HepG2 (cell line): ENCODE results near the gene DDX11.

Source experiments
- CTCF ChIP-seq: sonication (generic); formaldehyde crosslinking; IDR thresholded peaks from 2 replicates; pipeline ENCODE4 v1.5.0; 2020; ENCODE audit warnings: mild to moderate bottlenecking, missing genetic modification reagents, moderate library complexity
- NFATC3 ChIP-seq: sonication (generic); formaldehyde crosslinking; IDR thresholded peaks from 2 replicates; pipeline ENCODE4 v1.5.1; 2020; ENCODE audit warnings: mild to moderate bottlenecking, missing genetic modification reagents
- SP2 ChIP-seq: sonication (generic); formaldehyde crosslinking; IDR thresholded peaks from 2 replicates; pipeline ENCODE4 v1.5.1; 2020; ENCODE audit warnings: mild to moderate bottlenecking, missing genetic modification reagents
- TCF12 ChIP-seq, 2 experiments: fragments of 450-650 bp in 1 of 2; sonication (generic) in 1 of 2; formaldehyde crosslinking in 1 of 2; IDR thresholded peaks; 2 replicates each; pipeline versions ENCODE4 v1.6.1 to v1.8.0; 2017 to 2022; ENCODE audit warnings: antibody characterized with exemption in 1 of 2, mild to moderate bottlenecking in 1 of 2, missing genetic modification reagents in 1 of 2, moderate library complexity in 1 of 2
- TF ChIP-seq, protein P1 (sequence below): sonication (generic); formaldehyde crosslinking; IDR thresholded peaks from 2 replicates; pipeline ENCODE4 v1.8.0; 2022; ENCODE audit warnings: missing genetic modification reagents, mild to moderate bottlenecking, moderate library complexity, borderline replicate concordance

DNA sequence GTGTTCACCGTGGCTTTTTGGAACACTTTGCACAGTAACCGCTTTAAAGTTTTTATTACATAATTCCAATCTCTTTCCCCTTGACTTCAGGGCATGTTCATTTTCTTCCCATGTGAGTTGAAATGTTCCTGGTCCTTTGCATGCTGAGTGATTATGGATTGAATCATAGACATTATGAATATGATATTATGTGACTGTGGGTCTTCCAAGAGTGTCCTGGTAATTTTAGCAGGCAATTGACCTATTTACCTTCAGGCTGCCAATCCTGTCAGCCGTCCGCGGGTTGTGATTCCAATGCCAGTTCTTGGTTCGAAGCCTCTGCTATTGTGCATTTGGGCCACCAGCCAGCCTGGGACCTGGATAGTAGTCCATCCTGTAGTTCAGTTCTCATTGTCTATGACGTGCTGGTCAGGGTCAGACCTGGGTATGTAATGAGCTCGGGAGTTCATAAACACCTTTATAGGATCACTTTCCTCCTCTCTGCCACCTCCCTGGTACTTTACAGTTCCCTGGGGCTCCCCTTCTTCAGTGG lies 32.6 kb upstream of the DDX11 start:
- TF ChIP-seq NFATC3 (CRISPR knock-in tag) (no peak), CTCF (CRISPR knock-in tag) (no peak), TCF12 (IDR thresholded peaks at IDR 0.05) (no peak), TCF12 (CRISPR knock-in tag; IDR thresholded peaks at IDR 0.05) (no peak), SP2 (CRISPR knock-in tag) (no peak)
- TF ChIP-seq, protein P1, sequence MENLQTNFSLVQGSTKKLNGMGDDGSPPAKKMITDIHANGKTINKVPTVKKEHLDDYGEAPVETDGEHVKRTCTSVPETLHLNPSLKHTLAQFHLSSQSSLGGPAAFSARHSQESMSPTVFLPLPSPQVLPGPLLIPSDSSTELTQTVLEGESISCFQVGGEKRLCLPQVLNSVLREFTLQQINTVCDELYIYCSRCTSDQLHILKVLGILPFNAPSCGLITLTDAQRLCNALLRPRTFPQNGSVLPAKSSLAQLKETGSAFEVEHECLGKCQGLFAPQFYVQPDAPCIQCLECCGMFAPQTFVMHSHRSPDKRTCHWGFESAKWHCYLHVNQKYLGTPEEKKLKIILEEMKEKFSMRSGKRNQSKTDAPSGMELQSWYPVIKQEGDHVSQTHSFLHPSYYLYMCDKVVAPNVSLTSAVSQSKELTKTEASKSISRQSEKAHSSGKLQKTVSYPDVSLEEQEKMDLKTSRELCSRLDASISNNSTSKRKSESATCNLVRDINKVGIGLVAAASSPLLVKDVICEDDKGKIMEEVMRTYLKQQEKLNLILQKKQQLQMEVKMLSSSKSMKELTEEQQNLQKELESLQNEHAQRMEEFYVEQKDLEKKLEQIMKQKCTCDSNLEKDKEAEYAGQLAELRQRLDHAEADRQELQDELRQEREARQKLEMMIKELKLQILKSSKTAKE (CRISPR knock-in tag), result no peak
